Upper lobe of left lung (tissue), 6 donors: Measurements from ENCODE around the gene NDUFAF2. TPM values are rescaled to one million over a fixed set of nuclear protein-coding genes. Genes with fewer than 3 reads are reported as not detected.
A peak's percentile ranks its signal among the peaks of the same experiment; 100 is the strongest.

Experiments used
- ATAC-seq, 2 donors: fragments of 200-7000 bp; cut with Tn5 transposase; one replicate each; pipeline ENCODE4 v1.9.1; 2022; ENCODE audit warnings: mild to moderate bottlenecking in 2 of 2, moderate library complexity in 2 of 2; ENCODE audit not compliant: low FRiP score in 2 of 2
- DNase-seq, 2 donors: peaks; one replicate each; pipeline ENCODE4 v3.0.0-alpha.2; 2019 to 2020
- H3K27ac ChIP-seq, 4 donors: fragments of 200-600 bp; sonication (generic); one replicate each; pipeline ENCODE4 v1.5.1; 2016 to 2019
- H3K27me3 ChIP-seq, 4 donors: fragments of 200-600 bp; sonication (generic); one replicate each; pipeline ENCODE4 v1.5.1; 2017 to 2019
- H3K36me3 ChIP-seq, 4 donors: fragments of 200-600 bp; sonication (generic); one replicate each; pipeline ENCODE4 v1.5.1; 2016 to 2019
- H3K4me1 ChIP-seq, 4 donors: fragments of 200-600 bp; sonication (generic); one replicate each; pipeline ENCODE4 v1.5.1; 2018 to 2019
- H3K4me3 ChIP-seq, 4 donors: fragments of 200-600 bp; sonication (generic); one replicate each; pipeline ENCODE4 v1.5.1; 2017 to 2019; ENCODE audit warnings: mild to moderate bottlenecking in 2 of 4, moderate library complexity in 1 of 4
- H3K9me3 ChIP-seq, 4 donors: fragments of 200-600 bp; sonication (generic); one replicate each; pipeline ENCODE4 v1.5.1; 2018 to 2019
- CTCF ChIP-seq, 6 experiments: fragments of 450-650 bp in 4 of 6; fragments of 200-600 bp in 2 of 6; sonication (generic) in 2 of 6; IDR thresholded peaks; one replicate each; pipeline ENCODE4 v1.5.1; 2016 to 2019; ENCODE audit warnings: antibody characterized with exemption in 6 of 6
- EP300 ChIP-seq, 4 donors: sonication (generic); formaldehyde crosslinking; IDR thresholded peaks; one replicate each; pipeline ENCODE4 v1.5.1; 2017; ENCODE audit warnings: antibody characterized with exemption in 4 of 4, control low read depth in 2 of 4
- POLR2A ChIP-seq, 4 donors: fragments of 450-650 bp; IDR thresholded peaks; one replicate each; pipeline ENCODE4 v1.5.1; 2016 to 2017; ENCODE audit warnings: antibody characterized with exemption in 4 of 4, mild to moderate bottlenecking in 2 of 4
- POLR2AphosphoS5 ChIP-seq, 2 donors: sonication (generic); formaldehyde crosslinking; IDR thresholded peaks; one replicate each; pipeline ENCODE4 v1.5.1; 2017; ENCODE audit warnings: antibody characterized with exemption in 2 of 2
- WGBS, 2 donors: methylation state at CpG; one replicate each; pipeline ENCODE4 v1.1.5; 2017 to 2018; 5-methylcytosine and 5-hydroxymethylcytosine counted together
- total RNA-seq, 6 donors: library from RNA; depleted of rRNA in 4 of 6; stranded (reverse); fragments of >200 nt in 4 of 6; gene quantifications; one replicate each; pipeline versions ENCODE4 v1.1.0 to v1.2.1, GENCODE V29; 2016 to 2021
- donor health status: DM: no; HTN: no; CAD: no; lungs with moderate emphysema.
- donor health status: DM: no; HTN: yes; CAD: no; lungs with severe emphysema.

Gene NDUFAF2
- total RNA-seq, 6 donors from 2014 or later, result 14.2 to 41.6 (median 20.5) TPM; not detected in 1

DNA sequence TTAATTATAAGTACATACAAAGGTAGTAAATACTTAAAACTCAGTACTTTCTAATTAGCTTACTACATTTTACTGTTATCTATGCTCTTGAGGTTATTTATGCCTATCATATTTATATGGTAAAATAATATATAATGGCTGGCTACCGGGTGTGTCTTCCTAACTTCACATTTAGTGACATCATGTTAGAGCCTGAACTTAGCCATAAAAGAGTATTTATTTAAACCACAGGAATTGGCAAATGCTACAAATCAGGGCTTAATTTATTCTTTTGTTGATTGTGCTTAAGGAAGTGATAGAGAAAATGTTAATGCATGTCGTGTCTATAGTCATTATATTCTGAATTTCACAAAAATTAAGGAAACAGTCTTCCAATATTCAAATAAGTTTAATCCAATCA is 73.1 kb downstream of the NDUFAF2 start:
- no peaks in the 10 kb centered on the region for H3K27me3 ChIP-seq
- ATAC-seq (no peak), DNase-seq (no peak)
- H3K4me3 ChIP-seq, result no peak overlapping the region
- no peaks in the 10 kb centered on the region for H3K36me3 ChIP-seq
- no peaks in the 10 kb centered on the region for H3K4me1 ChIP-seq
- no peak for TF ChIP-seq POLR2AphosphoS5 (IDR thresholded peaks at IDR 0.05)
- TF ChIP-seq CTCF (IDR thresholded peaks at IDR 0.05), result no peak
- TF ChIP-seq POLR2A (IDR thresholded peaks at IDR 0.05), result no peak
- TF ChIP-seq EP300 (IDR thresholded peaks at IDR 0.05), result no peak
- WGBS, 2 donors, result 83 to 85% methylated on average over 2 of the region's 2 CpGs
- H3K9me3 ChIP-seq, result no peaks in the 10 kb centered on the region
- H3K27ac ChIP-seq, result no peak overlapping the region

- Histone ChIP-seq H3K4me3 (no peak overlapping the region), H3K36me3 (no peaks in the 10 kb centered on the region), H3K9me3 (no peaks in the 10 kb centered on the region), H3K4me1 (peaks cover 0 to 3% (median 0%) of the 10 kb centered on the region in 4 donors), H3K27me3 (no peaks in the 10 kb centered on the region), H3K27ac (no peak overlapping the region)
- DNase-seq (no peak), ATAC-seq (no peak)
- TF ChIP-seq POLR2AphosphoS5 (IDR thresholded peaks at IDR 0.05), result no peak
- TF ChIP-seq POLR2A (IDR thresholded peaks at IDR 0.05), result no peak
- no peak for TF ChIP-seq CTCF (IDR thresholded peaks at IDR 0.05)
- no peak for TF ChIP-seq EP300 (IDR thresholded peaks at IDR 0.05)
- 94 to 100% methylated on average over 1 of the region's 1 CpG for WGBS, 2 donors
Observed at GRCh38 chr5:61019642-61020041, 74.6 kb downstream of the NDUFAF2 start.

GRCh38 chr5:61020415-61020814 is 75.4 kb downstream of the NDUFAF2 start:
- Histone ChIP-seq H3K36me3 (no peaks in the 10 kb centered on the region), H3K9me3 (no peaks in the 10 kb centered on the region), H3K4me3 (no peak overlapping the region), H3K27me3 (no peaks in the 10 kb centered on the region), H3K27ac (no peak overlapping the region), H3K4me1 (peaks cover 0 to 3% (median 0%) of the 10 kb centered on the region in 4 donors)
- DNase-seq (peak in 1 of 2 donors; percentile 40), ATAC-seq (no peak)
- WGBS, 2 donors, result 51 to 61% methylated on average over 3 of the region's 3 CpGs
- TF ChIP-seq POLR2A (IDR thresholded peaks at IDR 0.05) (no peak), POLR2AphosphoS5 (IDR thresholded peaks at IDR 0.05) (no peak), CTCF (IDR thresholded peaks at IDR 0.05) (no peak), EP300 (IDR thresholded peaks at IDR 0.05) (no peak)

GRCh38 chr5:61023131-61023530 is 78.1 kb downstream of the NDUFAF2 start:
- Histone ChIP-seq H3K4me1 (peaks cover 0 to 3% (median 0%) of the 10 kb centered on the region in 4 donors), H3K27me3 (no peaks in the 10 kb centered on the region), H3K4me3 (no peak overlapping the region), H3K36me3 (no peaks in the 10 kb centered on the region), H3K27ac (no peak overlapping the region), H3K9me3 (no peaks in the 10 kb centered on the region)
- WGBS, 2 donors, result 67 to 81% methylated on average over 1 of the region's 1 CpG
- DNase-seq, result no peak
- TF ChIP-seq CTCF (IDR thresholded peaks at IDR 0.05) (no peak), POLR2A (IDR thresholded peaks at IDR 0.05) (no peak), POLR2AphosphoS5 (IDR thresholded peaks at IDR 0.05) (no peak), EP300 (IDR thresholded peaks at IDR 0.05) (no peak)
- no peak for ATAC-seq

GRCh38 chr5:61026004-61026403 is 81.0 kb downstream of the NDUFAF2 start:
- no peaks in the 10 kb centered on the region for H3K27me3 ChIP-seq
- no peaks in the 10 kb centered on the region for H3K36me3 ChIP-seq
- no peak for ATAC-seq
- TF ChIP-seq CTCF (IDR thresholded peaks at IDR 0.05) (no peak), EP300 (IDR thresholded peaks at IDR 0.05) (no peak), POLR2AphosphoS5 (IDR thresholded peaks at IDR 0.05) (no peak), POLR2A (IDR thresholded peaks at IDR 0.05) (no peak)
- H3K4me3 ChIP-seq, result no peak overlapping the region
- peaks cover 0 to 3% (median 0%) of the 10 kb centered on the region in 4 donors for H3K4me1 ChIP-seq
- H3K27ac ChIP-seq, result no peak overlapping the region
- 73 to 74% methylated on average over 2 of the region's 2 CpGs for WGBS, 2 donors
- H3K9me3 ChIP-seq, result no peaks in the 10 kb centered on the region
- DNase-seq, result no peak
